GM21423 (cell line): Measurements from ENCODE around the gene CTAG2.
"Not testable (repeated sequence)": the region's sequence is repeated elsewhere in the genome, so short reads cannot be mapped to it uniquely, and the experiment has no call there.

ENCODE experiments used
- ATAC-seq: cut with Tn5 transposase; IDR thresholded peaks from one replicate; pipeline ENCODE4 v1.9.1; 2021; ENCODE audit warnings: mild to moderate bottlenecking, moderate library complexity; ENCODE audit not compliant: unreplicated experiment

Gene CTAG2

GRCh38 chrX:154649503-154650220 lies 3.7 kb downstream of the CTAG2 start:
- ATAC-seq: no peak

- no peak for ATAC-seq
Observed at GRCh38 chrX:154648931-154649330, 4.4 kb downstream of the CTAG2 start.

GRCh38 chrX:154645745-154646378 lies 7.5 kb downstream of the CTAG2 start:
- ATAC-seq: not testable (repeated sequence)

- ATAC-seq: not testable (repeated sequence)
Observed at GRCh38 chrX:154643708-154644107, 9.7 kb downstream of the CTAG2 start.

- ATAC-seq: not testable (repeated sequence)
Observed at GRCh38 chrX:154641740-154642139, 11.6 kb downstream of the CTAG2 start.

GRCh38 chrX:154633661-154634060 lies 19.7 kb downstream of the CTAG2 start:
- ATAC-seq: not testable (repeated sequence)

- not testable (repeated sequence) for ATAC-seq
Observed at GRCh38 chrX:154630949-154631348, 22.4 kb downstream of the CTAG2 start.

- not testable (repeated sequence) for ATAC-seq
Observed at GRCh38 chrX:154628960-154629359, 24.4 kb downstream of the CTAG2 start.

- ATAC-seq: not testable (repeated sequence)
Observed at GRCh38 chrX:154620767-154621414, 32.5 kb downstream of the CTAG2 start.

GRCh38 chrX:154619182-154619581 lies 34.2 kb downstream of the CTAG2 start, which contains the start of gene CTAG1B:
CTAG1B (minus strand) TSS chrX:154619282; CDS start chrX:154619218, 64 bp downstream.
- ATAC-seq: not testable (repeated sequence)

- not testable (repeated sequence) for ATAC-seq
Observed at GRCh38 chrX:154613586-154613985, 39.8 kb downstream of the CTAG2 start.

- not testable (repeated sequence) for ATAC-seq
Observed at GRCh38 chrX:154611146-154611545, 42.2 kb downstream of the CTAG2 start.

GRCh38 chrX:154608823-154609222 lies 44.6 kb downstream of the CTAG2 start:
- not testable (repeated sequence) for ATAC-seq

- not testable (repeated sequence) for ATAC-seq
Observed at GRCh38 chrX:154607976-154608375, 45.4 kb downstream of the CTAG2 start.

GRCh38 chrX:154607370-154607769 lies 46.0 kb downstream of the CTAG2 start:
- no peak for ATAC-seq

- no peak for ATAC-seq
Observed at GRCh38 chrX:154605566-154605965, 47.8 kb downstream of the CTAG2 start.

GRCh38 chrX:154603438-154604430 lies 49.6 kb downstream of the CTAG2 start:
- no peak for ATAC-seq

- no peak for ATAC-seq
Observed at GRCh38 chrX:154602766-154603437, 50.5 kb downstream of the CTAG2 start.

GRCh38 chrX:154602226-154602625 lies 51.2 kb downstream of the CTAG2 start:
- ATAC-seq: no peak
